HepG2 (cell line): ENCODE data around the gene RPS15A. TPM values are rescaled to one million over a fixed set of nuclear protein-coding genes. Genes with fewer than 3 reads are reported as not detected.

Experiments
- ATAC-seq: fragments of 200-7000 bp; cut with Tn5 transposase; 3 replicates; pipeline ENCODE4 v1.9.1; 2020; ENCODE audit warnings: mild to moderate bottlenecking, moderate library complexity
- BruUV-seq: library from RNA; stranded (reverse); fragments of 400-500 nt; replicated peaks from 2 replicates; lab custom pipeline; 2021; lab: Mats Ljungman, UMichigan
- CTCF ChIA-PET: fragments of 300-600 bp; formaldehyde crosslinking; extraction: SDS; loops from one replicate; lab custom pipeline; 2021; ENCODE audit warnings: low total read pairs, inconsistent platforms, low intra/inter-chr PET ratio; lab: Yijun Ruan, JAX
- POLR2A ChIA-PET: fragments of 350-600 bp; sonication (Branson Sonifier 250); formaldehyde crosslinking; loops from one replicate; lab custom pipeline; 2020; ENCODE audit warnings: antibody characterized with exemption, inconsistent platforms; lab: Yijun Ruan, JAX
- DNase-seq: peaks from one replicate; pipeline ENCODE4 v3.0.0-alpha.2; 2015; ENCODE audit warnings: low spot score
- FAIRE-seq: peaks from 3 replicates; lab custom pipeline; 2011; peaks lifted over from hg19 to GRCh38; lab: Jason Lieb, UNC
- H2AFZ ChIP-seq: one replicate; pipeline ENCODE4 v1.6.1; 2011; ENCODE audit warnings: low read length, inconsistent platforms
- H3K27ac ChIP-seq: fragments of 300-600 bp; 3 replicates; pipeline ENCODE4 v1.8.0; 2011; ENCODE audit warnings: mixed run types, mild to moderate bottlenecking, mixed read lengths, low read length, inconsistent platforms; ENCODE audit not compliant: insufficient read depth; ENCODE audit errors: extremely low read length
- H3K27me3 ChIP-seq, 2 experiments: fragments of 200-600 bp in 1 of 2; 2 replicates in 1 of 2; 3 replicates in 1 of 2; pipeline versions ENCODE4 v1.6.0 to v1.8.0; 2011; ENCODE audit warnings: low read length in 2 of 2, mild to moderate bottlenecking in 2 of 2, moderate library complexity in 2 of 2, inconsistent platforms in 1 of 2; ENCODE audit not compliant: insufficient read depth in 2 of 2, control insufficient read depth in 1 of 2
- H3K36me3 ChIP-seq, 2 experiments: fragments of 200-600 bp in 1 of 2; replicated peaks in 1 of 2; 2 replicates in 1 of 2; 3 replicates in 1 of 2; pipeline versions ENCODE4 v1.5.1 to v1.8.0; 2011; ENCODE audit warnings: low read length in 2 of 2, inconsistent platforms in 1 of 2; ENCODE audit not compliant: insufficient read depth in 2 of 2, control insufficient read depth in 1 of 2
- H3K4me1 ChIP-seq: 2 replicates; pipeline ENCODE4 v1.5.1; 2012; ENCODE audit warnings: low read length, inconsistent platforms; ENCODE audit not compliant: insufficient read depth
- H3K4me2 ChIP-seq: 2 replicates; pipeline ENCODE4 v1.6.0; 2011; ENCODE audit warnings: low read depth, low read length, inconsistent platforms
- H3K4me3 ChIP-seq, 3 experiments: fragments of 200-600 bp in 1 of 3; sonication (generic), shearing (Covaris generic) in 1 of 3; replicated peaks in 1 of 3; 2 replicates each; pipeline ENCODE4 v1.5.1; 2011 to 2016; ENCODE audit warnings: low read length in 3 of 3, inconsistent platforms in 2 of 3, low read depth in 2 of 3, mild to moderate bottlenecking in 2 of 3, control low read depth in 1 of 3, mixed read lengths in 1 of 3; ENCODE audit not compliant: insufficient read depth in 1 of 3
- H3K79me2 ChIP-seq: one replicate; pipeline ENCODE4 v1.6.1; 2011; ENCODE audit warnings: low read length, inconsistent platforms; ENCODE audit not compliant: insufficient read depth
- H3K9ac ChIP-seq: 2 replicates; pipeline ENCODE4 v1.6.0; 2011; ENCODE audit warnings: mild to moderate bottlenecking, low read depth, low read length, inconsistent platforms; ENCODE audit not compliant: insufficient read depth
- H3K9me3 ChIP-seq: 2 replicates; pipeline ENCODE4 v1.5.1; 2012; ENCODE audit warnings: mild to moderate bottlenecking, low read length
- H4K20me1 ChIP-seq: 2 replicates; pipeline ENCODE4 v1.6.0; 2011; ENCODE audit warnings: inconsistent platforms, mild to moderate bottlenecking, low read length, moderate library complexity; ENCODE audit not compliant: insufficient read depth
- DNMT3B ChIP-seq: conservative IDR thresholded peaks from 2 replicates; pipeline ENCODE4 v1.6.1; 2016; ENCODE audit warnings: missing biosample characterization, control low read depth
- ETS1 ChIP-seq: sonication (generic); formaldehyde crosslinking; IDR thresholded peaks from 2 replicates; pipeline ENCODE4 v1.4.0; 2020; ENCODE audit warnings: missing genetic modification reagents
- KLF9 ChIP-seq: IDR thresholded peaks from 2 replicates; pipeline ENCODE4 v1.6.1; 2016; ENCODE audit warnings: low read depth
- MYPOP ChIP-seq: sonication (generic); formaldehyde crosslinking; IDR thresholded peaks from 2 replicates; pipeline ENCODE4 v1.8.1; 2023; ENCODE audit warnings: mild to moderate bottlenecking, moderate library complexity, missing genetic modification reagents
- NBN ChIP-seq: fragments of 450-650 bp; conservative IDR thresholded peaks from 2 replicates; pipeline ENCODE4 v1.6.1; 2017
- NCOA2 ChIP-seq: sonication (generic); formaldehyde crosslinking; IDR thresholded peaks from 2 replicates; pipeline ENCODE4 v1.8.0; 2022; ENCODE audit warnings: inconsistent platforms
- PATZ1 ChIP-seq: sonication (generic); formaldehyde crosslinking; IDR thresholded peaks from 2 replicates; pipeline ENCODE4 v1.4.0; 2020; ENCODE audit warnings: missing genetic modification reagents
- PRDM4 ChIP-seq: sonication (generic); formaldehyde crosslinking; IDR thresholded peaks from 2 replicates; pipeline ENCODE4 v1.9.0; 2021; ENCODE audit warnings: missing genetic modification reagents, borderline replicate concordance
- RFX1 ChIP-seq: fragments of 450-650 bp; IDR thresholded peaks from 2 replicates; pipeline ENCODE4 v1.6.1; 2017
- ZGPAT ChIP-seq: IDR thresholded peaks from 2 replicates; pipeline ENCODE4 v1.6.1; 2016; ENCODE audit warnings: mild to moderate bottlenecking
- ZNF703 ChIP-seq: sonication (generic); formaldehyde crosslinking; IDR thresholded peaks from 2 replicates; pipeline ENCODE4 v1.5.1; 2020; ENCODE audit warnings: missing genetic modification reagents, mild to moderate bottlenecking, moderate library complexity, borderline replicate concordance
- ZSCAN12 ChIP-seq: sonication (generic); formaldehyde crosslinking; IDR thresholded peaks from 2 replicates; pipeline ENCODE4 v1.9.0; 2021; ENCODE audit warnings: mild to moderate bottlenecking, missing genetic modification reagents
- WGBS: methylation state at CpG from one replicate; pipeline ENCODE4 v1.1.6; 2017; ENCODE audit warnings: low lambda C conversion rate; 5-methylcytosine and 5-hydroxymethylcytosine counted together
- in situ Hi-C: cut with HindIII; loops from 2 replicates; pipeline ENCODE4 v1.10.0; 2017; ENCODE audit warnings: low pct_unique_long_range_greater_than_20kb; ENCODE audit not compliant: extremely low pct_ligation_motif_present
- intact Hi-C: fragments of 100-400 bp; cut with micrococcal nuclease; formaldehyde crosslinking; loops from one replicate; pipeline ENCODE4 v1.10.0; 2022; ENCODE audit not compliant: unreplicated experiment
- polyA plus RNA-seq, 8 experiments: library from polyadenylated mRNA; depleted of rRNA in 3 of 8; stranded (reverse) in 7 of 8; unstranded in 1 of 8; fragments of >200 nt; fragmentation: Illumina TruSeq in 4 of 8; extraction: Trizol in 4 of 8; gene quantifications; 2 replicates each; pipeline versions ENCODE4 v1.2.1 to v1.2.3, GENCODE V29; 2011 to 2016; ENCODE audit warnings: low read depth in 4 of 8, missing spikeins in 1 of 8, mixed read lengths in 1 of 8; ENCODE audit not compliant: insufficient read depth in 1 of 8
- total RNA-seq, 5 experiments: library from RNA; depleted of rRNA; stranded (reverse); fragments of >200 nt; fragmentation: Illumina TruSeq; extraction: Trizol; gene quantifications; 2 replicates each; pipeline ENCODE4 v1.2.3, GENCODE V29; 2016; ENCODE audit warnings: low read depth in 1 of 5

The RPS15A gene
- total and polyA plus RNA-seq, 2 of the 13 experiments (the other 11 are each of a cell fraction or from before 2014, with no cell fraction given), result 5,489 to 9,457 TPM

GRCh38 chr16:18800293-18800692, 10.2 kb upstream of the RPS15A start:
- H3K36me3 ChIP-seq, result peaks cover 1 to 24% of the 10 kb centered on the region in 2 experiments; a peak in 3 of 5 replicates
- ATAC-seq, result no peak
- H3K4me3 ChIP-seq, result peak overlapping the region; percentile 88 to 100 (median 95)
- peak overlapping the region; percentile 82 for H3K27ac ChIP-seq
- ChIA-PET CTCF (no interaction called here), POLR2A (interaction anchor here (1.1 to 8.9 kb wide), 9 partner anchors 11 to 267 kb away, joined by 3 to 545 read pairs (median 7); partner anchors contain the start of genes COQ7 and RPS15A)
- H3K27me3 ChIP-seq, result no peaks in the 10 kb centered on the region; a peak in 1 of 5 replicates
- 1% methylated on average over 8 of the region's 8 CpGs for WGBS
- peak overlapping the region; percentile 92 for H3K4me2 ChIP-seq
- no peaks in the 10 kb centered on the region for H3K9me3 ChIP-seq
- no peak for DNase-seq
- no TSS peak for BruUV-seq
- H3K4me1 ChIP-seq, result peaks cover 73% of the 10 kb centered on the region
- H4K20me1 ChIP-seq, result peaks cover 24% of the 10 kb centered on the region
- peaks cover 55% of the 10 kb centered on the region for H3K79me2 ChIP-seq
- in situ Hi-C loops (no loop called here), intact Hi-C loops (loop anchor here (2.0 to 5.0 kb wide), 2 partner anchors 37 to 267 kb away; partner anchors contain the start of gene COQ7)
- FAIRE-seq, result no peak
- no peak overlapping the region for H2AFZ ChIP-seq
- no peak for TF ChIP-seq NBN
- 0 out of 2 replicates have a peak, but pooled peaks have one; percentile 59 for TF ChIP-seq DNMT3B (CRISPR knock-in tag)
- no peak for TF ChIP-seq KLF9 (CRISPR knock-in tag)
- 0 out of 2 replicates have a peak, but pooled peaks have one; percentile 10 for TF ChIP-seq ZSCAN12 (CRISPR knock-in tag)
- no peak for TF ChIP-seq ZGPAT (CRISPR knock-in tag)
- 0 out of 2 replicates have a peak, but pooled peaks have one; percentile 4 for TF ChIP-seq ZNF703 (CRISPR knock-in tag)
- 0 out of 2 replicates have a peak, but pooled peaks have one; percentile 8 for TF ChIP-seq PATZ1 (CRISPR knock-in tag)
- peak; percentile 40; the same call in 1 of the 2 replicates for TF ChIP-seq MYPOP (CRISPR knock-in tag)
- peak; percentile 20; the same call in 1 of the 2 replicates for TF ChIP-seq ETS1 (CRISPR knock-in tag)
- TF ChIP-seq NCOA2 (CRISPR knock-in tag), result peak; percentile 13; the same call in 1 of the 2 replicates
- TF ChIP-seq PRDM4 (CRISPR knock-in tag), result no peak
- TF ChIP-seq RFX1, result no peak
- peak overlapping the region; percentile 97 for H3K9ac ChIP-seq
